NCI-H446 treated with DMSO at 0.1 percent for 48 hours (cell line): ENCODE measurements around the gene TEX13A.

ENCODE experiments used
- DNase-seq: peaks from one replicate; lab custom pipeline; 2025; lab: John Stamatoyannopoulos, UW

Gene TEX13A

DNA sequence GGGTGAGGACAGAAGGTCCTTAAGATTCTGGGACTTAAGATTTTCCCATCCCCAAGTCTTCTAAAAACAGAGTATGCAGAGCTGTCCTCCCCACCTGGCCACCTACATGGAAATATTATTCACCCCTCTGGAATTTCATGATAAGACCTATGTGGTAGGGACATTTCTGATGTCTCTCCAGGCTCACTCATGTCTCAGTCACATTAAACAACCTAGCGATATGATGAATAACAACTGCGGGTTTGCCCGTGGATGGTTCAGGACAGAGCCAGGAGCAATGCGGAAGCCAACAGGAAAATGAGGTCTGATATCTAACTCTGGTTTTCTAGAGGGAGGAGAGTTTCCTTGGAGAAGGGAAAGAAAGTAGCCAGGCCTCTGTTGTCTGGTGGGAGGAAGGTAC lies 47.4 kb downstream of the TEX13A start:
- DNase-seq: no peak
